Activated naive CD4-positive, alpha-beta T cell treated with anti-CD3 and anti-CD28 coated beads, Interleukin-2, amount 50 U/mL, for 24 hours (primary cell): ENCODE data around the gene ZNF180.
"Not testable (repeated sequence)": the region's sequence is repeated elsewhere in the genome, so short reads cannot be mapped to it uniquely, and the experiment has no call there.

Source experiments
- H3K27ac Mint-ChIP-seq: one replicate; pipeline ENCODE4 v1.8.0; 2021; ENCODE audit warnings: mild to moderate bottlenecking, mixed read lengths
- H3K27me3 Mint-ChIP-seq: one replicate; pipeline ENCODE4 v1.8.0; 2021; ENCODE audit warnings: mixed read lengths
- H3K36me3 Mint-ChIP-seq: one replicate; pipeline ENCODE4 v1.8.0; 2021; ENCODE audit warnings: mixed read lengths
- H3K4me1 Mint-ChIP-seq: one replicate; pipeline ENCODE4 v1.8.0; 2021; ENCODE audit warnings: mixed read lengths
- H3K4me3 Mint-ChIP-seq: one replicate; pipeline ENCODE4 v1.8.0; 2021; ENCODE audit warnings: mild to moderate bottlenecking, mixed read lengths
- H3K9me3 Mint-ChIP-seq: one replicate; pipeline ENCODE4 v1.8.0; 2021; ENCODE audit warnings: mixed read lengths

ZNF180 gene

DNA sequence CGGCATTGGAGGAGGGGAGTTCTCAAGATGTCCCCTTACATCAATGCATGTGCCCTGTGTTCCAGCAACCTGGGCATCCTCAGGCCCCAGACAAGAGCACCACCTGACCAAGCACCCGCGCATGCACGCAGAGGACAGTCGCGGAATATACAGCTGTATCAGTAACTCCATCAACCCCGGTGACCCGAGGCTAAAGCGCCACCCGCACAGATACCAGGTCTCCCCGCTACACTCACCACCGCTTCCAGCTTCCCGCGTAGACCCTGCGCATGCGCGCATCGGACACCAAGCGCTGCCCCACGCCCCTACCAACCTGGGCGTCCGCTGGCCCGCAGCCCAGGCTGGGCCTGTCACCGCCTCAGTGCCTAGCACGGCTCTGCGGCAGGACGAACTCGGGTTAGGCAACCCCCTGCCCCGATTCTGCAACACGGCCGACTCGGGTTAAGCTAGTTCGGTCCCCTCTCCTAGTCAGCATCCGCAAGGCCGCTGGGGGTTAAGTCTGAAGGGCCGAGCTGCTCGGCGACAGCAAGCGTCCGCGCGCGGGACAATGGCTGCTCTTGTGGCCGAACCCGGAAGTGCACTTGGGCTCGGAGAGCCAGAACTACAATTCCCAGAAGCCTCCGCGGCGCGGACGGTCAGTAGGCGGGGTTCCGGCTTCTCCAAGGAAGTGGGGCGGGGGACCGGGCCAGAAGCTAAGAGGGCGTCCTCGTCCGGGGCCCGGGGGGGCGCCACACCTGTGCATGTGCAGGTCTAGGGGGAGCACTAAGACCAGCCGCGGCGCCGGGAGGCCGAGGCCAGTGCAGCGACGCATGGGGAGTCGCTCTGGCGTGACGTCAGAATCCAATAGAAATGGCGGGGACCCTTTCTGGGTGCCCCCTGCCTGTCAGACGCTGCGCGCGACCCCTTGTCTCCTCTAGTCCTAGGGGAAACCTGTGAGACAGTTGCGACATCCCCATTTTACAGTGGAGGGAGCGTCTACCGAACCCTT, at the start of gene ZNF180:
Gene ZNF180 (minus strand): TSS at position 561 of the 988 bp plus-strand sequence. CDS start 3,188 bp downstream, outside the sequence.
- H3K36me3 Mint-ChIP-seq, result peaks cover 46% of the 10 kb centered on the region
- peaks cover 45% of the 10 kb centered on the region for H3K4me1 Mint-ChIP-seq
- peaks cover 5% of the 10 kb centered on the region for H3K27me3 Mint-ChIP-seq
- H3K9me3 Mint-ChIP-seq, result peaks cover 38% of the 10 kb centered on the region
- H3K27ac Mint-ChIP-seq, result peak within 1 kb of the TSS; percentile 89
- peak within 1 kb of the TSS; percentile 96 for H3K4me3 Mint-ChIP-seq

GRCh38 chr19:44549507-44549906, 49.2 kb upstream of the ZNF180 start:
- H3K27me3 Mint-ChIP-seq, result peaks cover 12% of the 10 kb centered on the region
- no peaks in the 10 kb centered on the region for H3K36me3 Mint-ChIP-seq
- no peak overlapping the region for H3K27ac Mint-ChIP-seq
- peaks cover 11% of the 10 kb centered on the region for H3K9me3 Mint-ChIP-seq
- no peak overlapping the region for H3K4me3 Mint-ChIP-seq
- H3K4me1 Mint-ChIP-seq, result no peaks in the 10 kb centered on the region

- peaks cover 14% of the 10 kb centered on the region for H3K27me3 Mint-ChIP-seq
- peaks cover 11% of the 10 kb centered on the region for H3K9me3 Mint-ChIP-seq
- no peaks in the 10 kb centered on the region for H3K4me1 Mint-ChIP-seq
- no peak overlapping the region for H3K27ac Mint-ChIP-seq
- no peaks in the 10 kb centered on the region for H3K36me3 Mint-ChIP-seq
- H3K4me3 Mint-ChIP-seq, result no peak overlapping the region
Measured at GRCh38 chr19:44548736-44549135, 48.4 kb upstream of the ZNF180 start.

DNA sequence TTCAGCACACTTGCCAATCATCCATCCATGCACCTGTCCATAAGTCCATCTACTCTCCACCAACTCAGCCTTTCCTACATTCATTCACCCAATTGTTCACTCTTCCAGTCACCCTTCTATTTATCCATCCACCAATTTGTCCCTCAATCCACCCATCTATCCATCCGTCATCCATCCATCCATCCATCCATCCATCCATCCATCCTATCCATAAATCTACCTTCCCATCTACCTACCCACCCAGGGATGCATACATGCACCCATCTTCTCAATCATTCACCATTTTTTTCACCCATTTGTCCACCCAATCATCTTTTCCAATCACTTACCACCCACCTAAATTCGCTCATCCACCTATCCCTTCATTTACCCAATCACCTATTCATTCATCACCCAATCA, 43.7 kb upstream of the ZNF180 start:
- H3K36me3 Mint-ChIP-seq, result peaks cover 2% of the 10 kb centered on the region
- H3K27ac Mint-ChIP-seq, result no peak overlapping the region

GRCh38 chr19:44542671-44543070, 42.3 kb upstream of the ZNF180 start:
- Mint-ChIP-seq H3K27ac (no peak overlapping the region), H3K4me1 (no peaks in the 10 kb centered on the region), H3K4me3 (no peak overlapping the region), H3K27me3 (peaks cover 23% of the 10 kb centered on the region), H3K36me3 (peaks cover 2% of the 10 kb centered on the region), H3K9me3 (peaks cover 4% of the 10 kb centered on the region)

More for the DNA sequence above, 43.7 kb upstream of the ZNF180 start:
- Mint-ChIP-seq H3K4me3 (no peak overlapping the region), H3K27me3 (peaks cover 24% of the 10 kb centered on the region), H3K9me3 (peaks cover 10% of the 10 kb centered on the region), H3K4me1 (no peaks in the 10 kb centered on the region)

DNA sequence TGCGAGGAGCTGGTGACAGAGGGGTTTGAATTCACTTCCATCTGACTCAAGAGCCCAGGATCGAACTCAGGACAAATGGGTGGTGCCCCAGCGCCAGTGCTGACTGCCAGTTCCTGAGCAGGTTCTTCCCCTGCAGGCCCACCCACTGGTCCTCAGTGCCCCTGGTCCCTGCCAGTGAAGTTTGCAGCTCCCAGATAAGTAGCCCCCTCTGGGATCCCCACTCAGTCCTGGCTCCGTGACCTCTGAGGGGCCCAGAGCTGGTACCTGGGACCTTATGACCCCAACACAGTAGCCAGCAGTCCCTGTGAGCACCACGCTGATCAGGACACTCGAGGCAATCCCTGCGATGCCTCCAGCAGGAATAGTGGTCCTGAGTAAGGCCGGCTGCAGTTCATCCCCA, 40.4 kb upstream of the ZNF180 start:
- Mint-ChIP-seq H3K9me3 (peaks cover 4% of the 10 kb centered on the region), H3K4me3 (no peak overlapping the region), H3K4me1 (no peaks in the 10 kb centered on the region), H3K27ac (no peak overlapping the region), H3K27me3 (peaks cover 23% of the 10 kb centered on the region), H3K36me3 (peaks cover 2% of the 10 kb centered on the region)

DNA sequence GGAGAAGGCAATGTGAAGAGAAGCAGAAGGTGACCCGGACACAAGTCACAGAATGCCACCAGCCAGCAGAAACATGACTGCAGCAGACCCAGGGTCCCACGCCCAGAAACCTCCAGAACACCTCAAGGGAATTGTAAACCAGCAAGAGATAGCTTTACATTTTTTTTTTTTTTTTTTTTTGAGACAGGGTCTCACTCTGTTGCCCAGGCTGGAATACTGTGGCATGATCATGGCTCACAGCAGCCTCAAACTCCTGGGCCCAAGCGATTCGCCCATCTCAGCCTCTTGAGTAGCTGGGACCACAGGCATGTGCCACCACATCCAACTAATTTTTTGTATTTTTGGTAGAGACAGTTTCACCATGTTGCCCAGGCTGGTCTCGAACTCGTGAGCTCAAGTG, 39.7 kb upstream of the ZNF180 start:
- H3K27me3 Mint-ChIP-seq, result peaks cover 23% of the 10 kb centered on the region
- H3K9me3 Mint-ChIP-seq, result peaks cover 9% of the 10 kb centered on the region
- H3K27ac Mint-ChIP-seq, result no peak overlapping the region
- H3K4me1 Mint-ChIP-seq, result no peaks in the 10 kb centered on the region
- H3K4me3 Mint-ChIP-seq, result no peak overlapping the region
- peaks cover 2% of the 10 kb centered on the region for H3K36me3 Mint-ChIP-seq

DNA sequence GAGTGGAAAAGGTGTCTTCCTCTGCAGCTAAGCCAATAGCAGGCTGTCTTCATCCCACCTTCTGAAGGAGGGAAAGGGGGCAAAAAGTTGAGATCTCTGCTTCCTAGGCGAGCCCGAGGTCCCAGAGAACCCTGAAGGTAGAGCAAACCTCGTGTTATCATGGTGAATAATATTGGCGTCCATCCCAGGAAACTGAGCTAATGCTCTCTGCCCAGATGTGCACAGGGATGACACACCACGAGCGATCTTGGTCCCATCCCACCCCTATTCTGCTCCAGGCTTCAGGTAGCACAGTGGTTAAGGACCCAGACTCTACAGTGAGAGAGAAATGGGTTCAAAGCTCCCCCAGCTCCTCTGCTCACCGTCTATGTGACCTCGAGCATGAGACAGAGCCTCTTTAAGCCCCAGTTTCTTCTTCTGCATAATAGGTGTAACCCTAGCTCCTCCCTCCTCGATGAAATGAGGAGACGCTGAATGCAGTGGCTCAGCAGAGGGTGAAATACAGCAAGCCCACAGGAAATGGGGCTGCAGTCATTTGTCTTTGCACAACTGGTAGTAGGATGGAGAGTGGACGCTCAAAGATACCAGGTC, 39.0 kb upstream of the ZNF180 start:
- Mint-ChIP-seq H3K36me3 (peaks cover 2% of the 10 kb centered on the region), H3K27me3 (peaks cover 21% of the 10 kb centered on the region), H3K9me3 (peaks cover 10% of the 10 kb centered on the region), H3K4me1 (no peaks in the 10 kb centered on the region), H3K27ac (no peak overlapping the region), H3K4me3 (no peak overlapping the region)

DNA sequence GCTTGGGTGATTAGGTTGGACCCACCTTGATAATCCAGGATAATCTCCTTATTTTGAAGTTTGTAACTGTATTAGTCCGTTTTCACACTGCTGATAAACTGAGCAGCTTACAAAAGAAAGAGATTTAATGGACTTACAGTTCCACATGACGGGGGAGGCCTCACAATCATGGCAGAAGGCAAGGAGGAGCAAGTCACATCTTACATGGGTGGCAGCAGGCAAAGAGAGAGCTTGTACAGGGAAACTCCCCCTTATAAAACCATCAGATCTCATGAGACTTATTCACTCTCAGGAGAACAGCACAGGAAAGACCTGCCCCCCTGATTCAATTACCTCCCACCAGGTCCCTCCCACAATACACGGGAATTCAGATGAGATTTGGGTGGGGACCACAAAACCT, 35.0 kb upstream of the ZNF180 start:
- H3K36me3 Mint-ChIP-seq, H3K4me1 Mint-ChIP-seq, H3K4me3 Mint-ChIP-seq, H3K27ac Mint-ChIP-seq, H3K9me3 Mint-ChIP-seq: not testable (repeated sequence)
- H3K27me3 Mint-ChIP-seq, result peaks cover 14% of the 10 kb centered on the region

DNA sequence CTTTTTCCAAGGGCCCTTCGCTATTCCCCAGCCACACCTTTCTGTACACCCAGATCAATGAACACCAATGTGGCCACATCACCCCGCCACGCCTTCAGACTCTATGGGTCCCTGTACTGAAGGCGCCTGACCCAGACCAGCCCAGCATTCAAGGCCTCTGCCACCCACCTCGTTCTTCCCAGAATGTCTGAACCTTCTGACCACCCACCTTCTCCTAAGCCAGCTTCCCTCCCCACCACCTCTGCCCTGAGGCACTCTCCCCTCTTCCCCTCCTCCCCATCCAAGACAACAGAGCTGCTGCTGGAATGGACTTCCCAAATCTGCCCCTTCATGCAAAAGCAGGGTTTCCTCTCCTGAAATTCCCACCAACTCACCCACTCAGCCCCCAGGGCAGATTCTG, 32.5 kb upstream of the ZNF180 start:
- Mint-ChIP-seq H3K27ac (no peak overlapping the region), H3K36me3 (no peaks in the 10 kb centered on the region), H3K27me3 (peaks cover 11% of the 10 kb centered on the region), H3K9me3 (peaks cover 6% of the 10 kb centered on the region), H3K4me3 (no peak overlapping the region), H3K4me1 (no peaks in the 10 kb centered on the region)

GRCh38 chr19:44530777-44531176, 30.5 kb upstream of the ZNF180 start:
- Mint-ChIP-seq H3K36me3 (no peaks in the 10 kb centered on the region), H3K4me1 (no peaks in the 10 kb centered on the region), H3K9me3 (peaks cover 6% of the 10 kb centered on the region), H3K27me3 (peaks cover 12% of the 10 kb centered on the region), H3K27ac (no peak overlapping the region), H3K4me3 (no peak overlapping the region)

DNA sequence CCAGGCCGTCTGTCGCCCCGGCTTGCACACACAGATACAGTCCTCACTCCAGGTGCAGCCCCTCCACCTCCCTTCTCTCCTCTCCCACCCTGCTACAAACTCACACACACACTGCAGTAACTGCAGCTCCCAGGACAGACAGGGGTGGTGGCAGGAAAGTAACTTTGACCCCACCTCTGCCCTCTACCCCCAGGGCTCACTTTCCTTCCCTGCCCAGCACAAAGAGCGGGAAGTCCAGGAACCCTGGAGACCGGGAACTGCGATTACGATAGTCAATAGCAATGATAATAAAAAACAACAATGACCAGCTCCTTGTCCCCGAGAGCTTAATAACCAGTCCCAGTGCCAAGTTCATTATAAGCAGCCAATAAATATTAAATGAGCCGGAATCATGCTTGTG, 29.2 kb upstream of the ZNF180 start, which contains the start of gene CEACAM20:
Gene CEACAM20 (minus strand): TSS at position 140 of the 400 bp plus-strand sequence. CDS start 166 bp downstream, outside the sequence.
- no peaks in the 10 kb centered on the region for H3K9me3 Mint-ChIP-seq
- peaks cover 12% of the 10 kb centered on the region for H3K27me3 Mint-ChIP-seq
- H3K27ac Mint-ChIP-seq, result no peak within 1 kb of the TSS
- no peak within 1 kb of the TSS for H3K4me3 Mint-ChIP-seq
- H3K4me1 Mint-ChIP-seq, result no peaks in the 10 kb centered on the region
- H3K36me3 Mint-ChIP-seq, result no peaks in the 10 kb centered on the region

- Mint-ChIP-seq H3K36me3 (no peaks in the 10 kb centered on the region), H3K27ac (no peak overlapping the region), H3K9me3 (no peaks in the 10 kb centered on the region), H3K4me3 (no peak overlapping the region), H3K4me1 (no peaks in the 10 kb centered on the region), H3K27me3 (peaks cover 12% of the 10 kb centered on the region)
Measured at GRCh38 chr19:44527554-44527953, 27.2 kb upstream of the ZNF180 start.

GRCh38 chr19:44525721-44526430, 25.6 kb upstream of the ZNF180 start:
- H3K9me3 Mint-ChIP-seq, result no peaks in the 10 kb centered on the region

DNA sequence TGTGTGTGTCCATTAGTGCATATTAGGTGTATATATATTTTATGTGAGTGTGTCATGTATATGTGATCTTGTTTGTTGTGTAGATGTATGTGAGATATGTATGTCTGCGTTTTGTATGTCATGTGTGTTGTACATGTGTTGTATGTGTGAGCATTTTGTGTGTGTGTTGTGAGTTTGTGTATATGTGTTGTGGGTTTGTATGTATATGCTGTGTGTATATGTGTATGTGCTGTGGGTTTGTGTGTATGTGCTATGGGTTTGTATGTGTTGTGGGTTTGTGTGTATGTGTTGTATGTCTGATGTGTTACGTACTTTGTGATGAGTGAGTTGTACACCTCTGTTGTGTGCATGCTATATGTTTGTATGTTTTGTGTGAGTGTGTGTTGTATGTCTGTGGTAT, 21.0 kb upstream of the ZNF180 start:
- no peaks in the 10 kb centered on the region for H3K4me1 Mint-ChIP-seq
- H3K4me3 Mint-ChIP-seq, result no peak overlapping the region
- H3K27me3 Mint-ChIP-seq, result peaks cover 3% of the 10 kb centered on the region
- H3K36me3 Mint-ChIP-seq, result no peaks in the 10 kb centered on the region
- no peaks in the 10 kb centered on the region for H3K9me3 Mint-ChIP-seq
- H3K27ac Mint-ChIP-seq, result no peak overlapping the region

More at GRCh38 chr19:44525721-44526430, 25.6 kb upstream of the ZNF180 start:
- no peaks in the 10 kb centered on the region for H3K36me3 Mint-ChIP-seq
- H3K4me3 Mint-ChIP-seq, result no peak overlapping the region
- no peak overlapping the region for H3K27ac Mint-ChIP-seq
- no peaks in the 10 kb centered on the region for H3K4me1 Mint-ChIP-seq
- H3K27me3 Mint-ChIP-seq, result peaks cover 10% of the 10 kb centered on the region
